ENCODE measurements around the gene TIMM13.

Gene TIMM13

DNA sequence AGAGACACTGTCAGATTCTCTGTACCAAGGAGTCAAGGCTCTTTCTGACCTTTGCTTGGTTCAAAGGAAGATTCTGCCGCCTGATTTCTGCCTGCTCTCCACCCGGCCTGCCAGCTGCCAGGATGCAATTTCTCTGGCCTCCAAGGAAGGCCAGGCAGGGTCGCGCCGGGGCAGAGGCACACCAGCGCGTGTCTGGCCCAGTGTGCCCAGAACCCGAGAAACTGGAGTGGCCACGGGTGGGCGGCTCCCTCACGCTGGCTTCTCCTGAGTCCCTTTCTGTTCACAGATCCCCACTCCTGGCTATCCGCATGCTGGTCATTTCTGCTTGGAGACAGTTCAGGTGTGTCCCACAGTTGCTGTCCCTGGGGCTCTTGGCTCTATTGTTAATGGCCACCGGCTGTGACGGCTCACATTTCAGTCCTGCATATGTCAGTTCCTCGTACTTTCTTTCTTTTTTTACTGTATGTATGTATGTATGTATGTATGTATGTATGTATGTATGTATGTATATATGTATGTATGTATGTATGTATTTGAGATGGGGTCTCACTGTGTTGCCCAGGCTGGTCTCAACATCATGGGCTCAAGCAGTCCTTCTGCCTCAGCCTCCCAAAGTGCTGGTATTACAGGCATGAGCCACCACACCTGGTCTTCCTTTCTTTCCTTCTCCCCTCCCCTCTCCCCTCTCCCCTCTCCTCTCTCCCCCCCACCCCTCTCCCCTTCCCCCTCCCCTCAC is 50.4 kb downstream of the TIMM13 start:
- DNase-seq, result no peak
